CD4-positive, alpha-beta memory T cell (primary cell): ENCODE measurements around the gene MIEF2. TPM values are rescaled to one million over a fixed set of nuclear protein-coding genes. Genes with fewer than 3 reads are reported as not detected.

Source experiments
- CTCF ChIA-PET: fragments of 350-600 bp; sonication (Branson Sonifier 250); formaldehyde crosslinking; loops from one replicate; lab custom pipeline; 2021; ENCODE audit warnings: inconsistent platforms; ENCODE audit not compliant: partially characterized antibody; lab: Charles Lee
- POLR2A ChIA-PET: fragments of 350-600 bp; sonication (Branson Sonifier 250); formaldehyde crosslinking; loops from one replicate; lab custom pipeline; 2021; ENCODE audit not compliant: partially characterized antibody; lab: Charles Lee
- DNase-seq, 5 donors: peaks; one replicate each; pipeline versions ENCODE4 v3.0.0 to v3.0.0-alpha.2; 2020 to 2022; ENCODE audit warnings: mixed read lengths in 1 of 5
- H3K27ac ChIP-seq: one replicate; pipeline ENCODE4 v1.7.0; 2013; ENCODE audit warnings: low read depth, low read length
- H3K27me3 ChIP-seq: 2 replicates; pipeline ENCODE4 v1.7.0; 2013; ENCODE audit warnings: mild to moderate bottlenecking, low read length, moderate library complexity; ENCODE audit not compliant: insufficient read depth
- H3K36me3 ChIP-seq: 2 replicates; pipeline ENCODE4 v1.7.0; 2013; ENCODE audit warnings: mild to moderate bottlenecking, low read length, moderate library complexity; ENCODE audit not compliant: insufficient read depth
- H3K4me1 ChIP-seq: 2 replicates; pipeline ENCODE4 v1.7.0; 2013; ENCODE audit warnings: mild to moderate bottlenecking, low read length, moderate library complexity; ENCODE audit not compliant: insufficient read depth
- H3K4me3 ChIP-seq, 2 donors: one replicate each; pipeline ENCODE4 v1.7.0; 2013; ENCODE audit warnings: low read length in 2 of 2, mild to moderate bottlenecking in 1 of 2
- H3K9me3 ChIP-seq, 2 donors: one replicate each; pipeline ENCODE4 v1.7.0; 2013; ENCODE audit warnings: low read length in 2 of 2, control low read depth in 1 of 2; ENCODE audit not compliant: control insufficient read depth in 1 of 2
- H3K27ac Mint-ChIP-seq, 7 donors: one replicate each; pipeline ENCODE4 v1.8.0; 2020 to 2021; ENCODE audit warnings: mixed read lengths in 7 of 7, mild to moderate bottlenecking in 6 of 7, inconsistent platforms in 3 of 7, moderate library complexity in 3 of 7
- H3K27me3 Mint-ChIP-seq, 2 donors: one replicate each; pipeline ENCODE4 v1.8.0; 2020 to 2021; ENCODE audit warnings: mixed read lengths in 2 of 2
- H3K36me3 Mint-ChIP-seq, 2 donors: one replicate each; pipeline ENCODE4 v1.8.0; 2020 to 2021; ENCODE audit warnings: mixed read lengths in 2 of 2, inconsistent platforms in 1 of 2, mild to moderate bottlenecking in 1 of 2
- H3K4me1 Mint-ChIP-seq, 4 donors: one replicate each; pipeline ENCODE4 v1.8.0; 2020 to 2021; ENCODE audit warnings: mixed read lengths in 4 of 4, mild to moderate bottlenecking in 1 of 4
- H3K4me3 Mint-ChIP-seq, 8 donors: one replicate each; pipeline ENCODE4 v1.8.0; 2020 to 2021; ENCODE audit warnings: mixed read lengths in 8 of 8, mild to moderate bottlenecking in 7 of 8, moderate library complexity in 6 of 8, inconsistent platforms in 3 of 8
- H3K9me3 Mint-ChIP-seq, 8 donors: one replicate each; pipeline ENCODE4 v1.8.0; 2020 to 2021; ENCODE audit warnings: mixed read lengths in 8 of 8, mild to moderate bottlenecking in 5 of 8, inconsistent platforms in 3 of 8, moderate library complexity in 1 of 8
- intact Hi-C: fragments of 100-400 bp; cut with micrococcal nuclease; formaldehyde crosslinking; loops from one replicate; pipeline ENCODE4 v1.15.1; 2023
- polyA plus RNA-seq, 2 donors: library from polyadenylated mRNA; unstranded; fragments of 300-500 nt; fragmentation: Illumina TruSeq; gene quantifications; one replicate each; pipeline ENCODE4 v1.2.3, GENCODE V29; 2021
- total RNA-seq, 2 experiments: library from RNA; stranded (reverse); gene quantifications; one replicate each; pipeline ENCODE4 v1.2.3, GENCODE V29; 2021

Gene MIEF2
- total and polyA plus RNA-seq, 4 experiments from 2014 or later, result 9.9 to 19.3 (median 14.6) TPM

- H3K27me3 Mint-ChIP-seq, result no peaks in the 10 kb centered on the region
- no peaks in the 10 kb centered on the region for H3K27me3 ChIP-seq
- DNase-seq, result no peak
- H3K36me3 ChIP-seq, result peaks cover 53% of the 10 kb centered on the region
- intact Hi-C loops, result no loop called here
- H3K4me1 Mint-ChIP-seq, result peaks cover 12 to 45% (median 33%) of the 10 kb centered on the region in 4 donors
- no peaks in the 10 kb centered on the region for H3K9me3 ChIP-seq
- peak overlapping the region in 7 of 8 donors; percentile 26 to 97 (median 46) for H3K4me3 Mint-ChIP-seq
- H3K27ac Mint-ChIP-seq, result peak overlapping the region in 4 of 7 donors; percentile 32 to 85 (median 74)
- H3K9me3 Mint-ChIP-seq, result no peaks in the 10 kb centered on the region
- POLR2A ChIA-PET, result interaction anchor here (0.9 to 1.6 kb wide), 2 partner anchors 31 to 72 kb away, joined by 4 to 5 read pairs; partner anchors contain the start of genes ALKBH5 and LLGL1
- no peak overlapping the region for H3K4me3 ChIP-seq
- CTCF ChIA-PET, result no interaction called here
- H3K4me1 ChIP-seq, result peaks cover 41% of the 10 kb centered on the region
- peaks cover 0 to 43% of the 10 kb centered on the region in 2 donors for H3K36me3 Mint-ChIP-seq
- H3K27ac ChIP-seq, result peak overlapping the region; percentile 85
Observed at GRCh38 chr17:18256351-18256750, 4.1 kb upstream of the MIEF2 start.

- ChIA-PET POLR2A (no interaction called here), CTCF (no interaction called here)
- peak overlapping the region; percentile 43 to 94 (median 83) for H3K27ac Mint-ChIP-seq
- Histone ChIP-seq H3K9me3 (no peaks in the 10 kb centered on the region), H3K4me1 (peaks cover 45% of the 10 kb centered on the region), H3K27me3 (no peaks in the 10 kb centered on the region), H3K36me3 (peaks cover 48% of the 10 kb centered on the region), H3K27ac (peak overlapping the region; percentile 85), H3K4me3 (peak overlapping the region in 1 of 2 donors; percentile 89)
- no peaks in the 10 kb centered on the region for H3K27me3 Mint-ChIP-seq
- intact Hi-C loops, result no loop called here
- H3K4me3 Mint-ChIP-seq, result peak overlapping the region; percentile 97
- H3K36me3 Mint-ChIP-seq, result peaks cover 0 to 39% of the 10 kb centered on the region in 2 donors
- peaks cover 15 to 49% (median 36%) of the 10 kb centered on the region in 4 donors for H3K4me1 Mint-ChIP-seq
- DNase-seq, result no peak
- H3K9me3 Mint-ChIP-seq, result no peaks in the 10 kb centered on the region
Observed at GRCh38 chr17:18256776-18257175, 3.7 kb upstream of the MIEF2 start.

- H3K4me1 ChIP-seq, result peaks cover 51% of the 10 kb centered on the region
- CTCF ChIA-PET, result no interaction called here
- DNase-seq, result peak in 3 of 5 donors; percentile 12 to 54 (median 19)
Observed at GRCh38 chr17:18257268-18257981, 3.0 kb upstream of the MIEF2 start.

DNA sequence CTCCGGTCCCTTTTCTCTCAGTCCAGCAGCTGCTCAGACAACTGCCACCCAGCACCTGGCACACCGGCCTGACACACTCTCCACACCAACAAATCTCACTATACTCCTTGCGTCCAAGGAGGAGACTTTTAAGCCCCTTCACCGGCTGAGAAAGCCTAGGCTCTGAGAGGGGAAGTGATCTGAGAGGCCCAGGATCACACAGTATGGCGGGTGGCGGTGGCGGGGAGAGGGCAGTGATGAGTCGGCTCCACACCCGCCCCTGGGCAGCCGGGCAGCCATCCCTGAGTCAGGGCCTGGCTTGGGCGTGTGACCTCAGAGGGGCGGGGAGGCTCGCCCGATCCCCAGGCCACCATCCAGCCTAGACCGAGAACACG, 2.5 kb upstream of the MIEF2 start:
- Histone ChIP-seq H3K4me3 (peak overlapping the region; percentile 61 to 89), H3K27me3 (no peaks in the 10 kb centered on the region), H3K27ac (peak overlapping the region; percentile 85), H3K4me1 (peaks cover 54% of the 10 kb centered on the region), H3K36me3 (peaks cover 37% of the 10 kb centered on the region), H3K9me3 (no peaks in the 10 kb centered on the region)
- Mint-ChIP-seq H3K36me3 (peaks cover 0 to 33% of the 10 kb centered on the region in 2 donors), H3K4me3 (peak overlapping the region; percentile 97), H3K4me1 (peaks cover 17 to 58% (median 39%) of the 10 kb centered on the region in 4 donors), H3K27ac (peak overlapping the region; percentile 83 to 97 (median 94)), H3K9me3 (no peaks in the 10 kb centered on the region), H3K27me3 (no peaks in the 10 kb centered on the region)
- POLR2A ChIA-PET, result no interaction called here
- CTCF ChIA-PET, result no interaction called here
- peak; percentile 25 to 59 (median 32) for DNase-seq
- intact Hi-C loops, result loop anchor here (1.0 kb wide), 1 partner anchor 10 kb away; no protein-coding TSS in a partner anchor

More at GRCh38 chr17:18257268-18257981, 3.0 kb upstream of the MIEF2 start:
- intact Hi-C loops, result no loop called here
- Histone ChIP-seq H3K9me3 (no peaks in the 10 kb centered on the region), H3K27me3 (no peaks in the 10 kb centered on the region), H3K27ac (peak overlapping the region; percentile 85), H3K4me3 (peak overlapping the region; percentile 61 to 89), H3K36me3 (peaks cover 42% of the 10 kb centered on the region)
- Mint-ChIP-seq H3K36me3 (peaks cover 0 to 36% of the 10 kb centered on the region in 2 donors), H3K4me3 (peak overlapping the region; percentile 97), H3K27ac (peak overlapping the region; percentile 83 to 97 (median 94)), H3K4me1 (peaks cover 17 to 55% (median 39%) of the 10 kb centered on the region in 4 donors), H3K9me3 (no peaks in the 10 kb centered on the region), H3K27me3 (no peaks in the 10 kb centered on the region)
- POLR2A ChIA-PET, result no interaction called here

DNA sequence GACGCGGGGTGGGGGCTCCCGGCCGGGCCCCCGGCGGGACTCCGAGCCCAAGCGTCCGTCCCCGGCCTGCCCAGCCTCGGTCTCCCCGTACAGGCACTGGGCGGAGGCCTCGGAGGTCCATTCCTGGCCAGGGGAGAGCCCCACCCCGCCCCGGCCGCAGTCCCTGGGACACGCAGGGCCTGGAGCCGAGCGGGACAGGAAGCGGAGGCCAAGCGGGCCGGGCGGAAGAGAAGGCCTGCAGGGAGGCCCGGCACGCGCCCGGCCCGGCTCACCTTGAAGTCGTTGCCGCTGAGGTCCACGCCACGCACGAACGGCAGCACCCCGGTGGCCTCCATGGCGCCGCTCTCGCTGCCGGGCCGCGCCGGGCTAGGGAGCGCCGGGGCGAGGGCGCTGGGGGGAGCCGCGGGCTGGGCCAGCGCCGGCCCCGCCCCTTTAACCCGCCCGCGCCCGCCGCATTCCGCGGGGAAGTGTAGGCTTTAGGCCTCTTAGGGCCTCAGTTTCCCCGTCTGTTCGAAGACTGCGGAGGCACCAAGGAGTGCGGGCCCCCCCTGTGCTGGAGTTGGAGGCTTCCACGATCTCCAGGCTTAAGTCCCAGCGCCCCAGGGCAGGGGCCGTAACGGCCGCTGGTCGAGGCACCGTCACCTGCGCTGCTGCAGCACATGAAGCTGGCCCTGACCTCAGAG, 2.0 kb upstream of the MIEF2 start, which contains the start of gene FLII:
Gene FLII (minus strand): TSS at position 383 of the 683 bp plus-strand sequence. CDS start 48 bp downstream, at position 335.
- peaks cover 37% of the 10 kb centered on the region for H3K36me3 ChIP-seq
- POLR2A ChIA-PET, result interaction anchor here (0.8 to 3.5 kb wide), 4 partner anchors 33 to 75 kb away, joined by 3 to 31 read pairs (median 10); partner anchors contain the start of genes ALKBH5, LLGL1, SMCR8 and TOP3A
- H3K27ac ChIP-seq, result peak within 1 kb of the TSS; percentile 85
- peaks cover 54% of the 10 kb centered on the region for H3K4me1 ChIP-seq
- H3K9me3 ChIP-seq, result no peaks in the 10 kb centered on the region
- Mint-ChIP-seq H3K9me3 (no peaks in the 10 kb centered on the region), H3K4me1 (peaks cover 17 to 58% (median 39%) of the 10 kb centered on the region in 4 donors), H3K27me3 (no peaks in the 10 kb centered on the region), H3K36me3 (peaks cover 4 to 32% of the 10 kb centered on the region in 2 donors), H3K4me3 (peak within 1 kb of the TSS; percentile 97), H3K27ac (peak within 1 kb of the TSS; percentile 89 to 97 (median 94))
- peak; percentile 43 to 59 (median 54) for DNase-seq
- CTCF ChIA-PET, result no interaction called here
- intact Hi-C loops, result loop anchor here (1.0 kb wide), 1 partner anchor 10 kb away; no protein-coding TSS in a partner anchor
- no peaks in the 10 kb centered on the region for H3K27me3 ChIP-seq
- H3K4me3 ChIP-seq, result peak within 1 kb of the TSS; percentile 61 to 91

DNA sequence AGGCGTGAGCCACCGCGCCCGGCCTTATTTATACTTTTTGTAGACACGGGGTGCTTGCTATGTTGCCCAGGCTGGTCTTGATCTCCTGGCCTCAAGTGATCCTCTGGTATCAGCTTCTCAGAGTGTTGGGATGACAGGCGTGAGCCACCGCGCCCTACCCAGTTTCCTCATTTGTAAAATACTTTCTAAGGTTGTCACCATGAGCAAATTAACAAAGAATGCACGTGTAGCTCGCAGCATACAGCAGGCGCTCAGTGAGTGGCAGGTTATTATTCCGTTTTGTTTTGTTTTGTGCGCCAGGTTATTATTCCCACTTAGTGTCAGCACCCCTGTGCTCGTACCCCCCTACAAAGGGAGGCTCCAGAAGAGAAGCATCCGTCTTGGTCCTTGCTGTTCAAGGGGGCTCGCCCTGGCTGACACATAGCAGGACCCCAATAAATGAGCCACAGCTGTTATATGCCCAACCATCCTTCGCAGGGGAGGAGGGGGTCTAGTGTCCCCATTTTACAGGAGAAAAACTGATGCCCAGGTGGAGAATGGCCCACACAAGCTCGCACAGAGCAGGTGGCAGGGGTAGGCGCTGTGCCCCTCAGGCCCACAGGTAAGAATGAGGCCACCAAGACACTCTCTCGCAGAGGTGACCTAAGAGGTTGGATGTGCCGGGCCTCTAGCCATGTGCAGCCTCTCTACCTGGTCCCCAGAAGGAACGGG, 686 bp upstream of the MIEF2 start:
- Histone ChIP-seq H3K36me3 (peaks cover 37% of the 10 kb centered on the region), H3K4me3 (peak overlapping the region; percentile 66 to 91), H3K9me3 (no peaks in the 10 kb centered on the region), H3K27ac (peak overlapping the region; percentile 96), H3K27me3 (no peaks in the 10 kb centered on the region), H3K4me1 (peaks cover 54% of the 10 kb centered on the region)
- DNase-seq, result no peak
- Mint-ChIP-seq H3K4me3 (peak overlapping the region; percentile 80 to 90 (median 82)), H3K4me1 (peaks cover 17 to 58% (median 39%) of the 10 kb centered on the region in 4 donors), H3K27me3 (no peaks in the 10 kb centered on the region), H3K27ac (peak overlapping the region; percentile 86 to 94 (median 89)), H3K36me3 (peaks cover 4 to 27% of the 10 kb centered on the region in 2 donors), H3K9me3 (no peaks in the 10 kb centered on the region)
- CTCF ChIA-PET, result no interaction called here
- intact Hi-C loops, result loop anchor here (1.0 kb wide), 3 partner anchors 34 to 76 kb away; partner anchors contain the start of genes ALKBH5, LLGL1 and SMCR8
- POLR2A ChIA-PET, result interaction anchor here (0.5 to 3.5 kb wide), 8 partner anchors 9 to 229 kb away, joined by 3 to 31 read pairs (median 4); partner anchors contain the start of genes ALKBH5, LLGL1, SHMT1 and SMCR8
